Parathyroid adenoma (tissue), 2 donors: Measurements from ENCODE around the gene AMY2A.
"Not testable (repeated sequence)": the region's sequence is repeated elsewhere in the genome, so short reads cannot be mapped to it uniquely, and the experiment has no call there.

ENCODE experiments used
- H2AFZ ChIP-seq: fragments of 300-600 bp; sonication (generic); one replicate; pipeline ENCODE4 v1.7.0; 2017; ENCODE audit warnings: antibody characterized with exemption, mild to moderate bottlenecking
- H3K27ac ChIP-seq: fragments of 300-600 bp; sonication (generic); one replicate; pipeline ENCODE4 v1.7.0; 2017
- H3K27me3 ChIP-seq: fragments of 300-600 bp; sonication (generic); one replicate; pipeline ENCODE4 v1.7.0; 2017; ENCODE audit warnings: low read length; ENCODE audit not compliant: control insufficient read depth, insufficient read depth
- H3K36me3 ChIP-seq: fragments of 300-600 bp; sonication (generic); one replicate; pipeline ENCODE4 v1.7.0; 2017; ENCODE audit warnings: low read length; ENCODE audit not compliant: control insufficient read depth, insufficient read depth
- H3K4me1 ChIP-seq: fragments of 300-600 bp; sonication (generic); one replicate; pipeline ENCODE4 v1.7.0; 2017; ENCODE audit warnings: control low read depth
- H3K4me2 ChIP-seq: fragments of 300-600 bp; sonication (generic); one replicate; pipeline ENCODE4 v1.7.0; 2017; ENCODE audit warnings: low read length
- H3K4me3 ChIP-seq: fragments of 300-600 bp; sonication (generic); one replicate; pipeline ENCODE4 v1.7.0; 2017; ENCODE audit warnings: low read depth, low read length
- H3K79me2 ChIP-seq: fragments of 300-600 bp; sonication (generic); one replicate; pipeline ENCODE4 v1.7.0; 2017; ENCODE audit warnings: control low read depth
- H3K9ac ChIP-seq: fragments of 300-600 bp; sonication (generic); one replicate; pipeline ENCODE4 v1.7.0; 2017; ENCODE audit warnings: mild to moderate bottlenecking
- H3K9me3 ChIP-seq: fragments of 300-600 bp; sonication (generic); one replicate; pipeline ENCODE4 v1.7.0; 2017; ENCODE audit warnings: low read length; ENCODE audit not compliant: control insufficient read depth
- CTCF ChIP-seq: fragments of 300-600 bp; sonication (generic); IDR thresholded peaks from one replicate; pipeline ENCODE4 v1.7.0; 2017; ENCODE audit warnings: antibody characterized with exemption, mild to moderate bottlenecking
- donor health status: primary hyperparathyroidism.

Gene AMY2A

GRCh38 chr1:103616994-103617477 lies at the start of gene AMY2A:
TSS of gene AMY2A (plus strand) at chr1:103617427. CDS start at chr1:103617441, 14 bp downstream.
- not testable (repeated sequence) for H3K27ac ChIP-seq, H2AFZ ChIP-seq, H3K9ac ChIP-seq, H3K27me3 ChIP-seq, H3K36me3 ChIP-seq, H3K9me3 ChIP-seq, H3K4me1 ChIP-seq, H3K79me2 ChIP-seq, H3K4me3 ChIP-seq, H3K4me2 ChIP-seq

- Histone ChIP-seq H3K4me3 (no peak overlapping the region), H3K9me3 (no peaks in the 10 kb centered on the region), H3K27me3 (no peaks in the 10 kb centered on the region), H3K9ac (no peak overlapping the region), H3K36me3 (no peaks in the 10 kb centered on the region), H3K4me1 (no peaks in the 10 kb centered on the region), H3K79me2 (no peaks in the 10 kb centered on the region), H3K4me2 (no peak overlapping the region), H3K27ac (no peak overlapping the region), H2AFZ (no peak overlapping the region)
- no peak for TF ChIP-seq CTCF
Measured at GRCh38 chr1:103569493-103569892, 47.7 kb upstream of the AMY2A start.

DNA sequence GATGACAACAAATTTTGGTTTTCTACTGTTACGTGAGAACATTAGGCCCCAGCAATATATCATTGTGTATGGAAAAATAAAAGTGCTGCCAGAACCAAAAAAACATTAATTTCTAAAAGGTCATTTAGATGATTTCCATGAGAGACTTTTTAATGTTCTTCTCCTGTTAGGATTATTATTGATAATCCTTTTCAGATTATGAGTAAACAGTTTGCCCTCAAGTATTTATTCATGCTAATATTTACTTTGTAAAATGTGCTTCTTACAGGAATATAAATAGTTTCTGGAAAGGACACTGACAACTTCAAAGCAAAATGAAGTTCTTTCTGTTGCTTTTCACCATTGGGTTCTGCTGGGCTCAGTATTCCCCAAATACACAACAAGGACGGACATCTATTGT lies 45.9 kb upstream of the AMY2A start, which contains the start of gene AMY2B:
AMY2B (plus strand) TSS at position 301 of the 400 bp plus-strand sequence; CDS start at position 315, 14 bp downstream.
- H3K9me3 ChIP-seq, H2AFZ ChIP-seq, H3K79me2 ChIP-seq, H3K4me1 ChIP-seq, H3K4me3 ChIP-seq, H3K27me3 ChIP-seq, H3K27ac ChIP-seq, H3K36me3 ChIP-seq, H3K4me2 ChIP-seq, H3K9ac ChIP-seq: not testable (repeated sequence)

GRCh38 chr1:103576065-103576464 lies 41.2 kb upstream of the AMY2A start:
- Histone ChIP-seq H3K9ac (no peak overlapping the region), H3K9me3 (no peaks in the 10 kb centered on the region), H3K27ac (no peak overlapping the region), H3K27me3 (no peaks in the 10 kb centered on the region), H3K79me2 (no peaks in the 10 kb centered on the region), H3K4me3 (no peak overlapping the region), H3K36me3 (no peaks in the 10 kb centered on the region), H3K4me2 (no peak overlapping the region), H3K4me1 (no peaks in the 10 kb centered on the region), H2AFZ (no peak overlapping the region)
- TF ChIP-seq CTCF, result no peak

DNA sequence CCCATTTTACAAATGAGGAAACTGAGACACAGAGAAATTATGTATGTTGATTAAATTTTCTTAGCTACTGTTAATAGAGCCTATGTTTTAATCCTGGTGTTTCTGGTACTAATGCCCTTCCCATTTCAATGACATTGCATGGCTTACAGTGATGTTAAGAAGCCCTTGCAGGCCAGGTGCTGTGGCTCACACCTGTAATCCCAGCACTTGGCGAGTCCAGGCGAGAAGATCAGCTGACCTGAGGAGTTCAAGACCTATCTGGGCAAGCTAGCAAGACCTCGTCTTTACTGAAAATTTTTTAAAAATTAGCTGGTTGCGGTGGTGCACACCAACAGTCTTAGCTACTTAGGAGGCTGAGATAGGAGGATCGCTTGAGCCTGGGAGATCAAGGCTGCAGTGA lies 40.4 kb upstream of the AMY2A start:
- not testable (repeated sequence) for H3K4me3 ChIP-seq, H3K4me2 ChIP-seq, H3K27me3 ChIP-seq, H3K36me3 ChIP-seq, H3K4me1 ChIP-seq, H3K27ac ChIP-seq, H3K9ac ChIP-seq, H2AFZ ChIP-seq, H3K79me2 ChIP-seq, H3K9me3 ChIP-seq

DNA sequence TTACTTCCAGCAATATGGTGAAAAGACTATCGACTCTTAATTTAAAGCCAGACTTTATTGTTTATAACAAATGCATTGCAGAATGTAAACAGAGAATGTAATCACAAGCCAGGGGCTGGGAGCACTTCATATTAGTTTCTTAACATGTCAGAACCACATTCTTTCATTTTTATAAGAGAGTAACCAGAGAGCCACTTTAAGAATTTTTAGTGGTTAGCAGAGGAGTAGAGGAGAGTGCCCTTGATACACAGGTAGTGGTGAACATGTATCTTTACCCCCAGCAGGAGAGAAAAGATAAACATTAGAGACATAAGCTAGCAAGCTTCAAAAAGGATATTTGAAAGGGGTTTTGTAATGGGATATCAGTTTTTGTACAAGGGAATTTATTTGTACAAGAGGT lies 34.8 kb upstream of the AMY2A start:
- TF ChIP-seq CTCF, result no peak
- Histone ChIP-seq H3K9ac (no peak overlapping the region), H2AFZ (no peak overlapping the region), H3K9me3 (no peaks in the 10 kb centered on the region), H3K36me3 (no peaks in the 10 kb centered on the region), H3K4me2 (no peak overlapping the region), H3K27me3 (no peaks in the 10 kb centered on the region), H3K4me1 (no peaks in the 10 kb centered on the region), H3K27ac (no peak overlapping the region), H3K79me2 (no peaks in the 10 kb centered on the region), H3K4me3 (no peak overlapping the region)
